Trophoblast cell (in vitro differentiated cells and primary cell): ENCODE data around the gene MAP7.
"Not testable (repeated sequence)": the region's sequence is repeated elsewhere in the genome, so short reads cannot be mapped to it uniquely, and the experiment has no call there.

ENCODE experiments used
- DNase-seq, 2 donors: peaks; one replicate each; pipeline ENCODE4 v3.0.0-alpha.2; 2016
- H2AFZ ChIP-seq: 2 replicates; pipeline ENCODE4 v1.6.1; 2013; ENCODE audit warnings: low read length, moderate library complexity, mild to moderate bottlenecking; ENCODE audit not compliant: insufficient read depth, poor library complexity
- H2AK5ac ChIP-seq: 2 replicates; pipeline ENCODE4 v1.6.1; 2013; ENCODE audit warnings: mild to moderate bottlenecking, low read length
- H2BK120ac ChIP-seq: 2 replicates; pipeline ENCODE4 v1.6.1; 2013; ENCODE audit warnings: low read length, mild to moderate bottlenecking, moderate library complexity; ENCODE audit not compliant: insufficient read depth, poor library complexity
- H2BK12ac ChIP-seq: 2 replicates; pipeline ENCODE4 v1.6.1; 2013; ENCODE audit warnings: mild to moderate bottlenecking, low read length, moderate library complexity
- H2BK5ac ChIP-seq: 2 replicates; pipeline ENCODE4 v1.6.1; 2013; ENCODE audit warnings: low read length, low read depth, moderate library complexity, mild to moderate bottlenecking; ENCODE audit not compliant: poor library complexity
- H3K14ac ChIP-seq: 2 replicates; pipeline ENCODE4 v1.6.1; 2013; ENCODE audit warnings: mild to moderate bottlenecking, low read length
- H3K18ac ChIP-seq: 2 replicates; pipeline ENCODE4 v1.6.1; 2013; ENCODE audit warnings: mild to moderate bottlenecking, low read length
- H3K23ac ChIP-seq: 2 replicates; pipeline ENCODE4 v1.6.1; 2013; ENCODE audit warnings: low read length
- H3K27ac ChIP-seq: 2 replicates; pipeline ENCODE4 v1.5.1; 2013; ENCODE audit warnings: low read depth, mild to moderate bottlenecking, inconsistent platforms, low read length, moderate library complexity
- H3K27me3 ChIP-seq: 2 replicates; pipeline ENCODE4 v1.6.1; 2013; ENCODE audit warnings: inconsistent platforms, mild to moderate bottlenecking, low read length, moderate library complexity; ENCODE audit not compliant: insufficient read depth
- H3K36me3 ChIP-seq, 2 experiments: 1 replicate in 1 of 2; 2 replicates in 1 of 2; pipeline ENCODE4 v1.6.1; 2013; ENCODE audit warnings: low read length in 2 of 2, mild to moderate bottlenecking in 2 of 2, moderate library complexity in 1 of 2; ENCODE audit not compliant: insufficient read depth in 2 of 2, control insufficient read depth in 1 of 2
- H3K4ac ChIP-seq: 2 replicates; pipeline ENCODE4 v1.6.1; 2013; ENCODE audit warnings: low read depth, mild to moderate bottlenecking, low read length, moderate library complexity
- H3K4me1 ChIP-seq, 2 experiments: 1 replicate in 1 of 2; 2 replicates in 1 of 2; pipeline ENCODE4 v1.6.1; 2013; ENCODE audit warnings: low read length in 2 of 2, mild to moderate bottlenecking in 2 of 2, moderate library complexity in 1 of 2; ENCODE audit not compliant: insufficient read depth in 2 of 2, control insufficient read depth in 1 of 2
- H3K4me2 ChIP-seq: 2 replicates; pipeline ENCODE4 v1.6.1; 2013; ENCODE audit warnings: inconsistent platforms, mild to moderate bottlenecking, low read length, moderate library complexity
- H3K4me3 ChIP-seq: 2 replicates; pipeline ENCODE4 v1.5.1; 2013; ENCODE audit warnings: mild to moderate bottlenecking, low read depth, low read length, inconsistent platforms
- H3K79me1 ChIP-seq: one replicate; pipeline ENCODE4 v1.6.1; 2013; ENCODE audit warnings: low read length
- H3K79me2 ChIP-seq: 2 replicates; pipeline ENCODE4 v1.6.1; 2013; ENCODE audit warnings: low read length, mild to moderate bottlenecking; ENCODE audit not compliant: control insufficient read depth, insufficient read depth, poor library complexity
- H3K9ac ChIP-seq: 2 replicates; pipeline ENCODE4 v1.6.1; 2013; ENCODE audit warnings: mild to moderate bottlenecking, low read length
- H3K9me3 ChIP-seq: 2 replicates; pipeline ENCODE4 v1.6.1; 2013; ENCODE audit warnings: low read depth, mild to moderate bottlenecking, control low read depth, inconsistent platforms, low read length; ENCODE audit not compliant: insufficient read depth
- H4K12ac ChIP-seq: 2 replicates; pipeline ENCODE4 v1.6.1; 2013; ENCODE audit warnings: low read depth, mild to moderate bottlenecking, low read length, moderate library complexity
- H4K8ac ChIP-seq: 2 replicates; pipeline ENCODE4 v1.6.1; 2013; ENCODE audit warnings: low read depth, mild to moderate bottlenecking, low read length, moderate library complexity
- H4K91ac ChIP-seq: one replicate; pipeline ENCODE4 v1.6.1; 2013; ENCODE audit warnings: low read depth, mild to moderate bottlenecking, low read length, moderate library complexity
- WGBS: extraction: QIAGEN DNeasy Blood & Tissue Kit; methylation state at CpG from one replicate; pipeline ENCODE4 v1.1.7; 2013; ENCODE audit warnings: missing lambda C conversion rate; ENCODE audit not compliant: insufficient read length, insufficient coverage; ENCODE audit errors: extremely low coverage; 5-methylcytosine and 5-hydroxymethylcytosine counted together

MAP7 gene

DNA sequence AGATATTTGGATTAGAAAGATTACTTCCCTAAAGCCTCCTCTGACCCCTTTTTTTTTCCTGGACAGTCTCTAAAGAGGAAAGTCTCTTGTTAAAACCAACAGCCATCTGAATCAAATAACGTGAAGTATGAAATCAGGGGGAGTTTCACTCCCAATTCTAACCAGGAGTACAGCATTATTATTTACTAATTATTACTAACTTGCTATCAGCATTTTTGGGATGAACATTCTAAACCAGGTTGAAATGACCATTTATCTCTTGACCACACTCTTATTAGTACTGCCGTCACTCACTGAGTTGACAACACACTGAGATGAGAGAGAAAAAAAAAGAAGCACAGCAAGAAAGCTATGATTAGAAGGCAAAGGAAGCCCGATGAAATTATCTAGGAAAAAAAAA, 146.2 kb downstream of the MAP7 start:
- H3K27me3 ChIP-seq, result no peaks in the 10 kb centered on the region
- no peaks in the 10 kb centered on the region for H3K9me3 ChIP-seq
- H4K8ac ChIP-seq, result no peak overlapping the region
- H3K36me3 ChIP-seq, result no peaks in the 10 kb centered on the region
- no peak overlapping the region for H3K9ac ChIP-seq
- no peak overlapping the region for H3K27ac ChIP-seq
- no peak overlapping the region for H2BK120ac ChIP-seq
- H3K79me1 ChIP-seq, result peaks cover 4% of the 10 kb centered on the region
- H3K14ac ChIP-seq, result no peak overlapping the region
- H2BK12ac ChIP-seq, result no peak overlapping the region
- H3K4me2 ChIP-seq, result no peak overlapping the region
- H3K79me2 ChIP-seq, result no peaks in the 10 kb centered on the region
- H3K23ac ChIP-seq, result no peak overlapping the region
- no peak overlapping the region for H2AFZ ChIP-seq
- no peak overlapping the region for H3K4ac ChIP-seq
- H2AK5ac ChIP-seq, result no peak overlapping the region
- H3K18ac ChIP-seq, result no peak overlapping the region
- H2BK5ac ChIP-seq, result no peak overlapping the region
- no peak for DNase-seq
- WGBS, result no CpG with 5 or more reads among the region's 3 CpGs
- H3K4me1 ChIP-seq, result peaks cover 4 to 6% of the 10 kb centered on the region in 2 experiments
- H3K4me3 ChIP-seq, result no peak overlapping the region
- no peak overlapping the region for H4K91ac ChIP-seq
- no peak overlapping the region for H4K12ac ChIP-seq

- Histone ChIP-seq H4K12ac (no peak overlapping the region), H3K79me1 (peaks cover 4% of the 10 kb centered on the region), H3K4me2 (no peak overlapping the region), H3K9me3 (no peaks in the 10 kb centered on the region), H3K79me2 (no peaks in the 10 kb centered on the region), H4K91ac (no peak overlapping the region), H2AFZ (no peak overlapping the region), H3K27ac (peak overlapping the region; percentile 21), H3K4ac (no peak overlapping the region), H2BK5ac (no peak overlapping the region), H3K23ac (no peak overlapping the region), H3K4me1 (peaks cover 4 to 6% of the 10 kb centered on the region in 2 experiments), H2BK12ac (no peak overlapping the region), H3K9ac (no peak overlapping the region), H4K8ac (no peak overlapping the region), H3K14ac (no peak overlapping the region), H3K36me3 (no peaks in the 10 kb centered on the region), H2AK5ac (no peak overlapping the region), H2BK120ac (no peak overlapping the region), H3K27me3 (no peaks in the 10 kb centered on the region), H3K18ac (no peak overlapping the region), H3K4me3 (no peak overlapping the region)
- no CpG with 5 or more reads among the region's 6 CpGs for WGBS
- peak; percentile 95 to 97 for DNase-seq
Observed at GRCh38 chr6:136403110-136403980, 146.9 kb downstream of the MAP7 start.

DNA sequence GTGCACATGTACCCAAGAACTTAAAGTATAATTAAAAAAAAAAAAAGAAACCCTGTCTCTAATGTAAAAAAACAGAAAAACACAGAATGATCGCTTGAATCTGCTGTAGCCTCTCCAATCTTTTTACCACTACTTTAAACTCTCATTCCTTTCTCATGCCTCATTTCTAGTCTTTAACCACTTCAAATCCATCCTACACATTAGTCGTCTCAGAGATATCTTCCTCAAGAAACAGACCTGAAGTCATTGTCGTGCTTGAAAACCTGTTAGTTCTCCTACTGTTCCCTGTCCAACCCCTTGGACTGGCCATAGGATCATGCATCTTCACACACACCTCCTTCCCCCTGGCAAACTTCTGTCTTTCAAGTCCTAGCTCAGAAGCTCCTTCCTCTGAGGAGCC, 148.5 kb downstream of the MAP7 start:
- no peak overlapping the region for H2BK120ac ChIP-seq
- H2BK12ac ChIP-seq, result no peak overlapping the region
- H2AK5ac ChIP-seq, result no peak overlapping the region
- no peak overlapping the region for H3K18ac ChIP-seq
- no peaks in the 10 kb centered on the region for H3K79me2 ChIP-seq
- H4K12ac ChIP-seq, result no peak overlapping the region
- no peaks in the 10 kb centered on the region for H3K27me3 ChIP-seq
- H3K4me3 ChIP-seq, result no peak overlapping the region
- H3K79me1 ChIP-seq, result peaks cover 4% of the 10 kb centered on the region
- WGBS, result no CpG with 5 or more reads among the region's 3 CpGs
- no peak overlapping the region for H3K14ac ChIP-seq
- no peaks in the 10 kb centered on the region for H3K9me3 ChIP-seq
- H3K9ac ChIP-seq, result no peak overlapping the region
- H3K4me1 ChIP-seq, result peaks cover 4 to 6% of the 10 kb centered on the region in 2 experiments
- H4K8ac ChIP-seq, result no peak overlapping the region
- H2BK5ac ChIP-seq, result no peak overlapping the region
- no peaks in the 10 kb centered on the region for H3K36me3 ChIP-seq
- no peak overlapping the region for H3K27ac ChIP-seq
- DNase-seq, result peak in 1 of 2 donors; percentile 12
- H2AFZ ChIP-seq, result no peak overlapping the region
- no peak overlapping the region for H3K4ac ChIP-seq
- H3K23ac ChIP-seq, result no peak overlapping the region
- H3K4me2 ChIP-seq, result no peak overlapping the region
- no peak overlapping the region for H4K91ac ChIP-seq

- H4K91ac ChIP-seq, H3K18ac ChIP-seq, H3K27me3 ChIP-seq, H4K8ac ChIP-seq, H3K4ac ChIP-seq, DNase-seq, H3K79me1 ChIP-seq, H3K9ac ChIP-seq, H3K27ac ChIP-seq, H4K12ac ChIP-seq, H3K79me2 ChIP-seq, H2BK12ac ChIP-seq, H3K9me3 ChIP-seq, H3K14ac ChIP-seq, H3K36me3 ChIP-seq, H3K4me3 ChIP-seq, H3K23ac ChIP-seq, H3K4me1 ChIP-seq, H2BK120ac ChIP-seq, H2AFZ ChIP-seq, H2AK5ac ChIP-seq, H3K4me2 ChIP-seq, H2BK5ac ChIP-seq: not testable (repeated sequence)
- no CpG with 5 or more reads among the region's 4 CpGs for WGBS
Observed at GRCh38 chr6:136401236-136401635, 149.0 kb downstream of the MAP7 start.
